Hepatocyte (in vitro differentiated cells): ENCODE data around the gene ROR1. TPM values are rescaled to one million over a fixed set of nuclear protein-coding genes. Genes with fewer than 3 reads are reported as not detected.

Experiments
- DNase-seq: peaks from one replicate; pipeline ENCODE4 v3.0.0-alpha.2; 2016; ENCODE audit warnings: low spot score
- H2AFZ ChIP-seq: fragments of 200-600 bp; sonication (generic); 2 replicates; pipeline ENCODE4 v1.6.0; 2016; ENCODE audit warnings: antibody characterized with exemption, mild to moderate bottlenecking
- H3K27ac ChIP-seq: fragments of 200-600 bp; sonication (generic); 2 replicates; pipeline ENCODE4 v1.5.1; 2016; ENCODE audit warnings: mild to moderate bottlenecking
- H3K27me3 ChIP-seq: fragments of 200-600 bp; sonication (generic); 2 replicates; pipeline ENCODE4 v1.6.1; 2016
- H3K36me3 ChIP-seq: fragments of 200-600 bp; sonication (generic); replicated peaks from 2 replicates; pipeline ENCODE4 v1.5.1; 2016; ENCODE audit warnings: low read depth; ENCODE audit not compliant: insufficient read depth
- H3K4me1 ChIP-seq: fragments of 200-600 bp; sonication (generic); 2 replicates; pipeline ENCODE4 v1.5.1; 2016; ENCODE audit warnings: mild to moderate bottlenecking, moderate library complexity; ENCODE audit not compliant: insufficient read depth
- H3K4me2 ChIP-seq: fragments of 200-600 bp; sonication (generic); 2 replicates; pipeline ENCODE4 v1.6.0; 2016
- H3K4me3 ChIP-seq: fragments of 200-600 bp; sonication (generic); 2 replicates; pipeline ENCODE4 v1.5.1; 2016; ENCODE audit warnings: mild to moderate bottlenecking
- H3K79me2 ChIP-seq: fragments of 200-600 bp; sonication (generic); 2 replicates; pipeline ENCODE4 v1.6.0; 2017; ENCODE audit warnings: mild to moderate bottlenecking
- H3K9me2 ChIP-seq: fragments of 200-600 bp; sonication (generic); replicated peaks from 2 replicates; pipeline ENCODE4 v1.6.0; 2017; ENCODE audit warnings: mild to moderate bottlenecking; ENCODE audit not compliant: insufficient read depth
- H3K9me3 ChIP-seq: fragments of 200-600 bp; sonication (generic); 2 replicates; pipeline ENCODE4 v1.5.1; 2016; ENCODE audit warnings: low read depth, mild to moderate bottlenecking
- H4K20me1 ChIP-seq: fragments of 200-600 bp; sonication (generic); 2 replicates; pipeline ENCODE4 v1.6.0; 2016; ENCODE audit warnings: mild to moderate bottlenecking; ENCODE audit not compliant: insufficient read depth, poor library complexity, severe bottlenecking
- CTCF ChIP-seq: fragments of 200-600 bp; sonication (generic); IDR thresholded peaks from 2 replicates; pipeline ENCODE4 v1.5.1; 2016; ENCODE audit warnings: antibody characterized with exemption, mild to moderate bottlenecking; ENCODE audit not compliant: poor library complexity
- EZH2 ChIP-seq: fragments of 200-600 bp; sonication (generic); IDR thresholded peaks from 2 replicates; pipeline ENCODE4 v1.6.1; 2016; ENCODE audit warnings: antibody characterized with exemption, mild to moderate bottlenecking, borderline replicate concordance
- EZH2phosphoT487 ChIP-seq: fragments of 200-600 bp; sonication (generic); IDR thresholded peaks from one replicate; pipeline ENCODE4 v1.6.1; 2018; ENCODE audit warnings: antibody characterized with exemption, mild to moderate bottlenecking, low read depth, moderate library complexity; ENCODE audit not compliant: unreplicated experiment, severe bottlenecking
- WGBS: methylation state at CpG from one replicate; pipeline ENCODE4 v1.1.6; 2016; ENCODE audit warnings: low lambda C conversion rate; ENCODE audit errors: missing lambda C conversion rate; 5-methylcytosine and 5-hydroxymethylcytosine counted together
- polyA plus RNA-seq: library from polyadenylated mRNA; unstranded; fragments of >200 nt; fragmentation: Nextera tagmentation; extraction: Ambion mirVana; gene quantifications from 2 replicates; pipeline ENCODE4 v1.2.1, GENCODE V29; 2016
- total RNA-seq: library from RNA; depleted of rRNA; stranded (reverse); fragments of >200 nt; gene quantifications from 2 replicates; pipeline ENCODE4 v1.2.3, GENCODE V29; 2014

Gene ROR1
- total and polyA plus RNA-seq, 2 experiments from 2014 or later: 16.4 to 27.7 TPM

GRCh38 chr1:63968663-63969440 is 195.0 kb downstream of the ROR1 start:
- WGBS: 73% methylated on average over 3 of the region's 3 CpGs
- Histone ChIP-seq H3K27ac (peak overlapping the region; percentile 5), H3K27me3 (no peaks in the 10 kb centered on the region), H3K79me2 (peaks cover 5% of the 10 kb centered on the region), H2AFZ (no peak overlapping the region), H3K4me2 (no peak overlapping the region), H3K4me3 (no peak overlapping the region), H3K36me3 (no peaks in the 10 kb centered on the region), H3K9me2 (no peaks in the 10 kb centered on the region), H3K4me1 (peaks cover 12% of the 10 kb centered on the region), H4K20me1 (no peaks in the 10 kb centered on the region), H3K9me3 (no peaks in the 10 kb centered on the region)
- no peak for DNase-seq
- TF ChIP-seq EZH2 (no peak), EZH2phosphoT487 (no peak), CTCF (no peak)

- 99% methylated on average over 4 of the region's 4 CpGs for WGBS
- H3K9me3 ChIP-seq: no peaks in the 10 kb centered on the region
- H2AFZ ChIP-seq: no peak overlapping the region
- no peak for DNase-seq
- H3K9me2 ChIP-seq: no peaks in the 10 kb centered on the region
- no peak overlapping the region for H3K4me3 ChIP-seq
- no peaks in the 10 kb centered on the region for H3K27me3 ChIP-seq
- no peaks in the 10 kb centered on the region for H3K36me3 ChIP-seq
- peaks cover 5% of the 10 kb centered on the region for H3K79me2 ChIP-seq
- TF ChIP-seq EZH2phosphoT487: no peak
- TF ChIP-seq CTCF: no peak
- no peak for TF ChIP-seq EZH2
- peak overlapping the region; percentile 5 for H3K27ac ChIP-seq
- peaks cover 12% of the 10 kb centered on the region for H3K4me1 ChIP-seq
- no peak overlapping the region for H3K4me2 ChIP-seq
- H4K20me1 ChIP-seq: no peaks in the 10 kb centered on the region
These were observed 195.7 kb downstream of the ROR1 start for GRCh38 chr1:63969441-63969901.

GRCh38 chr1:63971557-63971956 is 197.7 kb downstream of the ROR1 start:
- Histone ChIP-seq H2AFZ (no peak overlapping the region), H3K4me3 (no peak overlapping the region), H3K9me3 (no peaks in the 10 kb centered on the region), H3K9me2 (no peaks in the 10 kb centered on the region), H3K4me2 (no peak overlapping the region), H3K27me3 (no peaks in the 10 kb centered on the region), H4K20me1 (no peaks in the 10 kb centered on the region), H3K79me2 (peaks cover 9% of the 10 kb centered on the region), H3K4me1 (peaks cover 12% of the 10 kb centered on the region), H3K27ac (no peak overlapping the region), H3K36me3 (no peaks in the 10 kb centered on the region)
- TF ChIP-seq EZH2: no peak
- TF ChIP-seq EZH2phosphoT487: no peak
- TF ChIP-seq CTCF: no peak
- DNase-seq: no peak
- WGBS: 68% methylated on average over 3 of the region's 3 CpGs
